Naive B cell (primary cell): Measurements from ENCODE around the gene AKAP8L. TPM values are rescaled to one million over a fixed set of nuclear protein-coding genes. Genes with fewer than 3 reads are reported as not detected.
"Not testable (repeated sequence)": the region's sequence is repeated elsewhere in the genome, so short reads cannot be mapped to it uniquely, and the experiment has no call there.

Experiments
- ATAC-seq, 2 donors: fragments of 150-1000 bp; cut with Tn5 transposase; 2 replicates each; pipeline ENCODE4 v1.10.0; 2021; ENCODE audit warnings: low read depth in 2 of 2, mild to moderate bottlenecking in 2 of 2, moderate library complexity in 2 of 2
- DNase-seq: peaks from one replicate; pipeline ENCODE4 v3.0.0; 2022
- H3K27ac Mint-ChIP-seq, 6 donors: one replicate each; pipeline ENCODE4 v1.8.0; 2020 to 2022; ENCODE audit warnings: mild to moderate bottlenecking in 6 of 6, mixed read lengths in 6 of 6, moderate library complexity in 5 of 6, inconsistent platforms in 2 of 6
- H3K27me3 Mint-ChIP-seq, 3 donors: one replicate each; pipeline ENCODE4 v1.8.0; 2021 to 2022; ENCODE audit warnings: mixed read lengths in 3 of 3, mild to moderate bottlenecking in 1 of 3
- H3K36me3 Mint-ChIP-seq, 2 donors: one replicate each; pipeline ENCODE4 v1.8.0; 2020 to 2022; ENCODE audit warnings: mixed read lengths in 2 of 2, inconsistent platforms in 1 of 2, mild to moderate bottlenecking in 1 of 2
- H3K4me1 Mint-ChIP-seq, 3 donors: one replicate each; pipeline ENCODE4 v1.8.0; 2020 to 2022; ENCODE audit warnings: mixed read lengths in 3 of 3, inconsistent platforms in 1 of 3, mild to moderate bottlenecking in 1 of 3, moderate library complexity in 1 of 3
- H3K4me3 Mint-ChIP-seq, 8 donors: one replicate each; pipeline ENCODE4 v1.8.0; 2020 to 2022; ENCODE audit warnings: mild to moderate bottlenecking in 8 of 8, mixed read lengths in 8 of 8, moderate library complexity in 8 of 8, inconsistent platforms in 2 of 8
- H3K9me3 Mint-ChIP-seq, 7 donors: one replicate each; pipeline ENCODE4 v1.8.0; 2020 to 2022; ENCODE audit warnings: mixed read lengths in 7 of 7, mild to moderate bottlenecking in 5 of 7, inconsistent platforms in 2 of 7, moderate library complexity in 1 of 7
- polyA plus RNA-seq, 6 donors: library from polyadenylated mRNA; unstranded; fragments of 300-500 nt; fragmentation: Illumina TruSeq; gene quantifications; one replicate each; pipeline ENCODE4 v1.2.3, GENCODE V29; 2021; ENCODE audit warnings: low read depth in 6 of 6

AKAP8L gene
- polyA plus RNA-seq, 6 donors from 2014 or later, result 37.8 to 103 (median 53.6) TPM

- H3K9me3 Mint-ChIP-seq, result no peaks in the 10 kb centered on the region
- H3K27ac Mint-ChIP-seq, result peak overlapping the region in 3 of 6 donors; percentile 60 to 75 (median 68)
- H3K36me3 Mint-ChIP-seq, result peaks cover 0 to 7% of the 10 kb centered on the region in 2 donors
- ATAC-seq (no peak), DNase-seq (no peak)
- H3K4me1 Mint-ChIP-seq, result peaks cover 22 to 51% (median 40%) of the 10 kb centered on the region in 3 donors
- H3K4me3 Mint-ChIP-seq, result peak overlapping the region in 4 of 8 donors; percentile 22 to 63 (median 58)
- no peaks in the 10 kb centered on the region for H3K27me3 Mint-ChIP-seq
These were observed 14.6 kb downstream of the AKAP8L start for GRCh38 chr19:15404097-15404779.

GRCh38 chr19:15403151-15403531 lies 15.6 kb downstream of the AKAP8L start:
- peaks cover 22 to 46% (median 36%) of the 10 kb centered on the region in 3 donors for H3K4me1 Mint-ChIP-seq
- H3K27ac Mint-ChIP-seq, result peak overlapping the region in 2 of 6 donors; percentile 69 to 75
- H3K27me3 Mint-ChIP-seq, result no peaks in the 10 kb centered on the region
- H3K9me3 Mint-ChIP-seq, result no peaks in the 10 kb centered on the region
- no peak for ATAC-seq
- H3K4me3 Mint-ChIP-seq, result peak overlapping the region in 1 of 8 donors; percentile 64
- H3K36me3 Mint-ChIP-seq, result peaks cover 0 to 7% of the 10 kb centered on the region in 2 donors
- no peak for DNase-seq

GRCh38 chr19:15402411-15403150 lies 16.2 kb downstream of the AKAP8L start:
- DNase-seq (no peak), ATAC-seq (no peak)
- H3K4me1 Mint-ChIP-seq, result peaks cover 22 to 40% (median 36%) of the 10 kb centered on the region in 3 donors
- peak overlapping the region in 2 of 6 donors; percentile 34 to 69 for H3K27ac Mint-ChIP-seq
- no peaks in the 10 kb centered on the region for H3K9me3 Mint-ChIP-seq
- no peaks in the 10 kb centered on the region for H3K27me3 Mint-ChIP-seq
- H3K36me3 Mint-ChIP-seq, result peaks cover 0 to 11% of the 10 kb centered on the region in 2 donors
- no peak overlapping the region for H3K4me3 Mint-ChIP-seq

GRCh38 chr19:15401397-15401710 lies 17.4 kb downstream of the AKAP8L start:
- H3K36me3 Mint-ChIP-seq, result peaks cover 5 to 23% of the 10 kb centered on the region in 2 donors
- DNase-seq (no peak), ATAC-seq (no peak)
- peaks cover 27 to 38% (median 33%) of the 10 kb centered on the region in 3 donors for H3K4me1 Mint-ChIP-seq
- no peaks in the 10 kb centered on the region for H3K9me3 Mint-ChIP-seq
- no peak overlapping the region for H3K4me3 Mint-ChIP-seq
- H3K27ac Mint-ChIP-seq, result peak overlapping the region in 2 of 6 donors; percentile 56 to 63
- H3K27me3 Mint-ChIP-seq, result no peaks in the 10 kb centered on the region

- Mint-ChIP-seq H3K4me1 (peaks cover 26 to 33% (median 32%) of the 10 kb centered on the region in 3 donors), H3K36me3 (peaks cover 10 to 28% of the 10 kb centered on the region in 2 donors), H3K9me3 (no peaks in the 10 kb centered on the region), H3K4me3 (no peak overlapping the region), H3K27me3 (no peaks in the 10 kb centered on the region), H3K27ac (peak overlapping the region in 1 of 6 donors; percentile 42)
- no peak for DNase-seq
- ATAC-seq, result no peak
These were observed 18.0 kb downstream of the AKAP8L start for GRCh38 chr19:15400521-15401396.

GRCh38 chr19:15399635-15400034 lies 19.2 kb downstream of the AKAP8L start:
- Mint-ChIP-seq H3K27ac (peak overlapping the region in 1 of 6 donors; percentile 75), H3K36me3 (peaks cover 10 to 25% of the 10 kb centered on the region in 2 donors), H3K27me3 (no peaks in the 10 kb centered on the region), H3K4me3 (no peak overlapping the region), H3K9me3 (no peaks in the 10 kb centered on the region), H3K4me1 (peaks cover 19 to 24% (median 23%) of the 10 kb centered on the region in 3 donors)
- DNase-seq (no peak), ATAC-seq (no peak)

- Mint-ChIP-seq H3K27me3 (no peaks in the 10 kb centered on the region), H3K36me3 (peaks cover 11 to 22% of the 10 kb centered on the region in 2 donors), H3K4me1 (peaks cover 17 to 22% (median 19%) of the 10 kb centered on the region in 3 donors), H3K9me3 (no peaks in the 10 kb centered on the region), H3K4me3 (no peak overlapping the region), H3K27ac (no peak overlapping the region)
- ATAC-seq, result no peak
- DNase-seq, result no peak
These were observed 19.6 kb downstream of the AKAP8L start for GRCh38 chr19:15399234-15399515.

GRCh38 chr19:15398501-15399233 lies 20.1 kb downstream of the AKAP8L start:
- no peak for ATAC-seq
- Mint-ChIP-seq H3K27me3 (no peaks in the 10 kb centered on the region), H3K9me3 (no peaks in the 10 kb centered on the region), H3K27ac (no peak overlapping the region), H3K36me3 (peaks cover 14 to 22% of the 10 kb centered on the region in 2 donors), H3K4me3 (no peak overlapping the region), H3K4me1 (peaks cover 14 to 24% (median 16%) of the 10 kb centered on the region in 3 donors)
- no peak for DNase-seq

GRCh38 chr19:15397782-15398181 lies 21.0 kb downstream of the AKAP8L start:
- ATAC-seq (no peak), DNase-seq (no peak)
- no peaks in the 10 kb centered on the region for H3K9me3 Mint-ChIP-seq
- H3K36me3 Mint-ChIP-seq, result peaks cover 22% of the 10 kb centered on the region in 2 donors
- H3K27me3 Mint-ChIP-seq, result no peaks in the 10 kb centered on the region
- H3K27ac Mint-ChIP-seq, result peak overlapping the region in 3 of 6 donors; percentile 38 to 81 (median 69)
- H3K4me3 Mint-ChIP-seq, result peak overlapping the region in 1 of 8 donors; percentile 29
- H3K4me1 Mint-ChIP-seq, result peaks cover 13 to 19% (median 18%) of the 10 kb centered on the region in 3 donors

- no peaks in the 10 kb centered on the region for H3K27me3 Mint-ChIP-seq
- peak overlapping the region in 2 of 6 donors; percentile 38 to 81 for H3K27ac Mint-ChIP-seq
- no peaks in the 10 kb centered on the region for H3K9me3 Mint-ChIP-seq
- no peak overlapping the region for H3K4me3 Mint-ChIP-seq
- H3K36me3 Mint-ChIP-seq, result peaks cover 22% of the 10 kb centered on the region in 2 donors
- H3K4me1 Mint-ChIP-seq, result peaks cover 10 to 17% (median 14%) of the 10 kb centered on the region in 3 donors
- ATAC-seq (no peak), DNase-seq (no peak)
These were observed 21.6 kb downstream of the AKAP8L start for GRCh38 chr19:15397236-15397635.

GRCh38 chr19:15396436-15396835 lies 22.4 kb downstream of the AKAP8L start:
- H3K27ac Mint-ChIP-seq, result peak overlapping the region in 3 of 6 donors; percentile 13 to 81 (median 69)
- H3K27me3 Mint-ChIP-seq, result no peaks in the 10 kb centered on the region
- ATAC-seq (no peak), DNase-seq (no peak)
- no peak overlapping the region for H3K4me3 Mint-ChIP-seq
- peaks cover 10 to 17% (median 14%) of the 10 kb centered on the region in 3 donors for H3K4me1 Mint-ChIP-seq
- H3K36me3 Mint-ChIP-seq, result peaks cover 22% of the 10 kb centered on the region in 2 donors
- no peaks in the 10 kb centered on the region for H3K9me3 Mint-ChIP-seq

- H3K27ac Mint-ChIP-seq, result peak overlapping the region in 1 of 6 donors; percentile 93
- H3K9me3 Mint-ChIP-seq, DNase-seq: not testable (repeated sequence)
These were observed 23.5 kb downstream of the AKAP8L start for GRCh38 chr19:15395251-15395650.

GRCh38 chr19:15394426-15394825 lies 24.4 kb downstream of the AKAP8L start:
- ATAC-seq (no peak), DNase-seq (no peak)
- Mint-ChIP-seq H3K4me1 (peaks cover 14 to 27% (median 22%) of the 10 kb centered on the region in 3 donors), H3K27ac (peak overlapping the region in 2 of 6 donors; percentile 40 to 65), H3K9me3 (no peaks in the 10 kb centered on the region), H3K27me3 (no peaks in the 10 kb centered on the region), H3K36me3 (peaks cover 22 to 24% of the 10 kb centered on the region in 2 donors), H3K4me3 (no peak overlapping the region)

More at GRCh38 chr19:15395251-15395650, 23.5 kb downstream of the AKAP8L start:
- not testable (repeated sequence) for ATAC-seq, H3K27me3 Mint-ChIP-seq, H3K4me3 Mint-ChIP-seq
- peaks cover 14 to 24% (median 22%) of the 10 kb centered on the region in 3 donors for H3K4me1 Mint-ChIP-seq
- H3K36me3 Mint-ChIP-seq, result peaks cover 22% of the 10 kb centered on the region in 2 donors
